ENCODE results near the gene EAF1. TPM values are rescaled to one million over a fixed set of nuclear protein-coding genes. Genes with fewer than 3 reads are reported as not detected.

Gene EAF1
- total RNA-seq, 1 experiment from 2014 or later: 32.1 TPM

DNA sequence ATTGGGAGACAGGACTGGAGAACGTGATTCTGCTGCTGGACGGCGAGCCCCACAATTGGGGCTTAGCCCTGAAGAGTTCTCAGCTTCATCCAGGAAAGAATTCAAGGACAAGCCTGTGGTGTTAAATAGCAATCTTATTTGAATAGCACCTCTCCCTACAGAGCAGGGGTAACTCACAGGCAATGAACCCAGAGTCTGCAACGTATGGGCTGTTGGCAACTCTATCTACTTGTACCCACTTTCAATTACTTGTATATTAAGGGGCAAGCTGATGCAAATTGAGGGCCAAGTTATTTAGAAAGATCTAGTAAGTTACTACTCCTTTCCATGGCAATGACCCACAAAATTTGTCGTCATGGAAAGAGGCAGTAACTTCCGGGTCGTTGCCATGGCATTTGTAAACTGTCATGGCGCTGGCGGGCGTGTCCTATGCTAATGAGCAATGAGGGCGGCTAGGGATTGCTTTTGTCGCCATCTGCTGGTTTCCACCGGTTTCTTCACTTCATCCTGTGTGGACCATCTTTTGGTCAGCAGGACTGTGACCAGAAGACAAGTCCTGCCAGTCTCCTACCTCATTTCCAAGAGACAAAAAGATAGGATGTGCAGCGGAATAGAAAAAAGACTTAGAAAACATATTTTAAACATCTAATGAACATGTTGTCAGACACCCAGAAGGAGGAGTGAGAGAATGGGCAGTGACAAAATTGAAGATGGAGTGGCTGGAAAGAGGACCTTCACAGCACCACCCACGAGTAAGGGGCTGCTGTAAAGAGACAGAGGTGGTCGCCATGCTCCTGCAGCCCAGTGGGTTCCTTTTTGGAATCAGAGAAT lies 49.2 kb upstream of the EAF1 start:
- no peaks in the 10 kb centered on the region for H3K27me3 ChIP-seq (ENCODE audit: insufficient read depth, low read length)
- no peaks in the 10 kb centered on the region for H3K36me3 ChIP-seq (ENCODE audit: control insufficient read depth in 1 of 2, insufficient read depth in 2 of 2, low read length in 2 of 2)
- no peaks in the 10 kb centered on the region for H3K79me2 ChIP-seq (ENCODE audit: insufficient read depth, low read length)
- DNase-seq (ENCODE audit: low read depth, low spot score) (peak; percentile 91), ATAC-seq (peak; percentile 97)
- intact Hi-C loops (cut with micrococcal nuclease): loop anchor here (1.0 to 5.0 kb wide), 4 partner anchors 16 to 271 kb away; no protein-coding TSS in a partner anchor
- H3K4me2 ChIP-seq (ENCODE audit: low read length): peak overlapping the region; percentile 26
- no peaks in the 10 kb centered on the region for H4K20me1 ChIP-seq (ENCODE audit: insufficient read depth)
- H3K4me1 ChIP-seq (ENCODE audit: control insufficient read depth in 1 of 2, insufficient read depth in 2 of 2, low read length in 2 of 2): peaks cover 0 to 11% of the 10 kb centered on the region in 2 experiments; a peak in 2 of 4 replicates
- peak overlapping the region; percentile 31; the same call in 1 of the 2 replicates for H3K9ac ChIP-seq (ENCODE audit: low read length)
- POLR2A ChIA-PET: no interaction called here
- no peak overlapping the region for H3K4me3 ChIP-seq (replicated peaks in 1 of 2; ENCODE audit: low read depth in 1 of 2, low read length in 2 of 2)
- CTCF ChIA-PET: interaction anchor here (1.6 to 2.1 kb wide), 2 partner anchors 110 kb away, joined by 4 to 9 read pairs; no protein-coding TSS in a partner anchor
- RAD21 ChIA-PET (ENCODE audit: low non-redundant PET in 1 of 2, low total read pairs in 2 of 2, uncharacterized antibody in 2 of 2, unreplicated experiment in 2 of 2): no interaction called here
- no TSS peak for BruUV-seq (replicated peaks)
- peak overlapping the region; percentile 39; the same call in 1 of the 2 replicates for H3K27ac ChIP-seq (ENCODE audit: low read depth, low read length)
- TF ChIP-seq, protein P1, sequence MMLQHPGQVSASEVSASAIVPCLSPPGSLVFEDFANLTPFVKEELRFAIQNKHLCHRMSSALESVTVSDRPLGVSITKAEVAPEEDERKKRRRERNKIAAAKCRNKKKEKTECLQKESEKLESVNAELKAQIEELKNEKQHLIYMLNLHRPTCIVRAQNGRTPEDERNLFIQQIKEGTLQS (IDR thresholded peaks at IDR 0.05): no peak
- TF ChIP-seq CBX3 (IDR thresholded peaks at IDR 0.05; ENCODE audit: low read depth) (0 out of 2 replicates have a peak, but pooled peaks have one; percentile 27), FOSL1 (IDR thresholded peaks at IDR 0.05; ENCODE audit: low read depth) (no peak), EZH2phosphoT487 (IDR thresholded peaks at IDR 0.05; ENCODE audit: borderline replicate concordance) (no peak), YY1 (IDR thresholded peaks at IDR 0.05; ENCODE audit: extremely low read depth, insufficient replicate concordance, low read depth, low read length) (peak; percentile 99), EGR1 (IDR thresholded peaks at IDR 0.05; ENCODE audit: low read depth) (peak; percentile 89), ELF1 (IDR thresholded peaks at IDR 0.05; ENCODE audit: borderline replicate concordance, low read depth) (no peak; the same call in 1 of the 2 replicates), POLR2AphosphoS5 (IDR thresholded peaks at IDR 0.05; ENCODE audit: low read depth, low read length) (peak; percentile 45; the same call in 1 of the 2 replicates), ZNF274 (IDR thresholded peaks at IDR 0.05; ENCODE audit: low read depth, low read length) (no peak), ZFX (IDR thresholded peaks at IDR 0.05) (no peak), SP1 (IDR thresholded peaks at IDR 0.05; ENCODE audit: low read depth) (peak; percentile 86), TCF7L2 (IDR thresholded peaks at IDR 0.05; ENCODE audit: borderline replicate concordance, extremely low read depth, insufficient read depth, insufficient read length) (no peak), EZH2 (IDR thresholded peaks at IDR 0.05) (no peak), RAD21 (IDR thresholded peaks at IDR 0.05; ENCODE audit: low read depth) (peak; percentile 98)
- TF ChIP-seq, protein P2, sequence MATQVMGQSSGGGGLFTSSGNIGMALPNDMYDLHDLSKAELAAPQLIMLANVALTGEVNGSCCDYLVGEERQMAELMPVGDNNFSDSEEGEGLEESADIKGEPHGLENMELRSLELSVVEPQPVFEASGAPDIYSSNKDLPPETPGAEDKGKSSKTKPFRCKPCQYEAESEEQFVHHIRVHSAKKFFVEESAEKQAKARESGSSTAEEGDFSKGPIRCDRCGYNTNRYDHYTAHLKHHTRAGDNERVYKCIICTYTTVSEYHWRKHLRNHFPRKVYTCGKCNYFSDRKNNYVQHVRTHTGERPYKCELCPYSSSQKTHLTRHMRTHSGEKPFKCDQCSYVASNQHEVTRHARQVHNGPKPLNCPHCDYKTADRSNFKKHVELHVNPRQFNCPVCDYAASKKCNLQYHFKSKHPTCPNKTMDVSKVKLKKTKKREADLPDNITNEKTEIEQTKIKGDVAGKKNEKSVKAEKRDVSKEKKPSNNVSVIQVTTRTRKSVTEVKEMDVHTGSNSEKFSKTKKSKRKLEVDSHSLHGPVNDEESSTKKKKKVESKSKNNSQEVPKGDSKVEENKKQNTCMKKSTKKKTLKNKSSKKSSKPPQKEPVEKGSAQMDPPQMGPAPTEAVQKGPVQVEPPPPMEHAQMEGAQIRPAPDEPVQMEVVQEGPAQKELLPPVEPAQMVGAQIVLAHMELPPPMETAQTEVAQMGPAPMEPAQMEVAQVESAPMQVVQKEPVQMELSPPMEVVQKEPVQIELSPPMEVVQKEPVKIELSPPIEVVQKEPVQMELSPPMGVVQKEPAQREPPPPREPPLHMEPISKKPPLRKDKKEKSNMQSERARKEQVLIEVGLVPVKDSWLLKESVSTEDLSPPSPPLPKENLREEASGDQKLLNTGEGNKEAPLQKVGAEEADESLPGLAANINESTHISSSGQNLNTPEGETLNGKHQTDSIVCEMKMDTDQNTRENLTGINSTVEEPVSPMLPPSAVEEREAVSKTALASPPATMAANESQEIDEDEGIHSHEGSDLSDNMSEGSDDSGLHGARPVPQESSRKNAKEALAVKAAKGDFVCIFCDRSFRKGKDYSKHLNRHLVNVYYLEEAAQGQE (IDR thresholded peaks at IDR 0.05; ENCODE audit: low read depth): no peak
- TF ChIP-seq, protein P3, sequence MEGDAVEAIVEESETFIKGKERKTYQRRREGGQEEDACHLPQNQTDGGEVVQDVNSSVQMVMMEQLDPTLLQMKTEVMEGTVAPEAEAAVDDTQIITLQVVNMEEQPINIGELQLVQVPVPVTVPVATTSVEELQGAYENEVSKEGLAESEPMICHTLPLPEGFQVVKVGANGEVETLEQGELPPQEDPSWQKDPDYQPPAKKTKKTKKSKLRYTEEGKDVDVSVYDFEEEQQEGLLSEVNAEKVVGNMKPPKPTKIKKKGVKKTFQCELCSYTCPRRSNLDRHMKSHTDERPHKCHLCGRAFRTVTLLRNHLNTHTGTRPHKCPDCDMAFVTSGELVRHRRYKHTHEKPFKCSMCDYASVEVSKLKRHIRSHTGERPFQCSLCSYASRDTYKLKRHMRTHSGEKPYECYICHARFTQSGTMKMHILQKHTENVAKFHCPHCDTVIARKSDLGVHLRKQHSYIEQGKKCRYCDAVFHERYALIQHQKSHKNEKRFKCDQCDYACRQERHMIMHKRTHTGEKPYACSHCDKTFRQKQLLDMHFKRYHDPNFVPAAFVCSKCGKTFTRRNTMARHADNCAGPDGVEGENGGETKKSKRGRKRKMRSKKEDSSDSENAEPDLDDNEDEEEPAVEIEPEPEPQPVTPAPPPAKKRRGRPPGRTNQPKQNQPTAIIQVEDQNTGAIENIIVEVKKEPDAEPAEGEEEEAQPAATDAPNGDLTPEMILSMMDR (IDR thresholded peaks at IDR 0.05 in 2 of 3, conservative IDR thresholded peaks at IDR 0.05 in 1 of 3; ENCODE audit: borderline replicate concordance in 1 of 3, insufficient read depth in 1 of 3, low read depth in 2 of 3, low read length in 2 of 3): peak; percentile 91 to 92 (median 91)
- H3K9me2 ChIP-seq (ENCODE audit: insufficient read depth): no peaks in the 10 kb centered on the region
- no peaks in the 10 kb centered on the region for H3K9me3 ChIP-seq (ENCODE audit: control insufficient read depth in 1 of 2, insufficient read depth in 1 of 2, low read depth in 1 of 2, low read length in 2 of 2)
- H2AFZ ChIP-seq (ENCODE audit: low read depth, low read length, poor library complexity, severe bottlenecking): peak overlapping the region; percentile 56

Data from HCT116 (cell line).